ENCODE data around the gene MGRN1.

DNA sequence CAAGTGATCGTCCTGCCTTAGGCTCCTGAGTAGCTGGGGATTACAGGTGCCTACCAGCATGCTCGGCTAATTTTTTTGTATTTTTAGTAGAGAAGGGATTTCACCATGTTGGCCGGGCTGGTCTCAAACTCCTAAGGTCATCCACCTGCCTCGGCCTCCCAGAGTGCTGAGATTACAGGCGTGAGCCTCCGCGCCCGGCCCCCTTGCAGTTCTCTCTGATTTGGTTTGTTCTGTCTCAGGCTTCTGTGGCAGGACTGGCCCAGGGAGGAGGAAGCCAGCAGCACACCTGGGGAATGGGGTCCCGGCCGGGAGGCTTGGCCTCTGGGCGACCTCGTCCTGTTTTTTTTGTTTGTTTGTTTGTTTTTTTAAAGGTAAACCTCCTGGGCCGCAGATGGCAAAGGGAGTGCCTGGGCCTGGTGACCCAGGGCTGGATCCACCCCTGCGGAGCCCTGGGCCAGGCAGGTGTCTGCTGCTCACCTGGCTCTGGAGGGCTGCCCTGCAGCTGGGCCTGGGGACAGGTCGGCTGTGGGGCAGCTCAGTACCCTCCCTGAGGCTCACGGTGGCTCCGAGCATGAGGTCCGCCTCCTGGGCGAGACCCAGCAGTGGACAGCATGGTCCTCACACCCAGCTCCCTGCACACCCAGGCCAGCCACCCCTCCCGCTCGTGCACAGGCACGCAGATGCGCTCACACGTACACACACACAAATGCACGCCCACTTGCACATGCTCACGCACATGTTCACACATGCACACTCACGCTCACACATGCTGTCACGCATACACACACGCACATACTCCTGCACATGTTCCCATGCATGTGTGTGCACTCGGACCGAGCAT, 65.5 kb downstream of the MGRN1 start:
- TF ChIP-seq EZH2 (optimal IDR thresholded peaks at IDR 0.05; ENCODE audit: low read depth, low read length) (no peak), EZH2phosphoT487 (IDR thresholded peaks at IDR 0.05; ENCODE audit: low read length) (no peak)
- TF ChIP-seq, protein P1, sequence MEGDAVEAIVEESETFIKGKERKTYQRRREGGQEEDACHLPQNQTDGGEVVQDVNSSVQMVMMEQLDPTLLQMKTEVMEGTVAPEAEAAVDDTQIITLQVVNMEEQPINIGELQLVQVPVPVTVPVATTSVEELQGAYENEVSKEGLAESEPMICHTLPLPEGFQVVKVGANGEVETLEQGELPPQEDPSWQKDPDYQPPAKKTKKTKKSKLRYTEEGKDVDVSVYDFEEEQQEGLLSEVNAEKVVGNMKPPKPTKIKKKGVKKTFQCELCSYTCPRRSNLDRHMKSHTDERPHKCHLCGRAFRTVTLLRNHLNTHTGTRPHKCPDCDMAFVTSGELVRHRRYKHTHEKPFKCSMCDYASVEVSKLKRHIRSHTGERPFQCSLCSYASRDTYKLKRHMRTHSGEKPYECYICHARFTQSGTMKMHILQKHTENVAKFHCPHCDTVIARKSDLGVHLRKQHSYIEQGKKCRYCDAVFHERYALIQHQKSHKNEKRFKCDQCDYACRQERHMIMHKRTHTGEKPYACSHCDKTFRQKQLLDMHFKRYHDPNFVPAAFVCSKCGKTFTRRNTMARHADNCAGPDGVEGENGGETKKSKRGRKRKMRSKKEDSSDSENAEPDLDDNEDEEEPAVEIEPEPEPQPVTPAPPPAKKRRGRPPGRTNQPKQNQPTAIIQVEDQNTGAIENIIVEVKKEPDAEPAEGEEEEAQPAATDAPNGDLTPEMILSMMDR (IDR thresholded peaks at IDR 0.05; ENCODE audit: low read length) = no peak

Data from MM.1S (cell line).